Stimulated activated CD8-positive, alpha-beta memory T cell treated with anti-CD3 and anti-CD28 coated beads, Interleukin-4, amount 100 ng/mL, for 24 hours (primary cell): ENCODE measurements around the gene SLIT1.

Experiments used
- DNase-seq: peaks from one replicate; pipeline ENCODE4 v3.0.0-alpha.2; 2020; ENCODE audit warnings: low read depth

The SLIT1 gene

DNA sequence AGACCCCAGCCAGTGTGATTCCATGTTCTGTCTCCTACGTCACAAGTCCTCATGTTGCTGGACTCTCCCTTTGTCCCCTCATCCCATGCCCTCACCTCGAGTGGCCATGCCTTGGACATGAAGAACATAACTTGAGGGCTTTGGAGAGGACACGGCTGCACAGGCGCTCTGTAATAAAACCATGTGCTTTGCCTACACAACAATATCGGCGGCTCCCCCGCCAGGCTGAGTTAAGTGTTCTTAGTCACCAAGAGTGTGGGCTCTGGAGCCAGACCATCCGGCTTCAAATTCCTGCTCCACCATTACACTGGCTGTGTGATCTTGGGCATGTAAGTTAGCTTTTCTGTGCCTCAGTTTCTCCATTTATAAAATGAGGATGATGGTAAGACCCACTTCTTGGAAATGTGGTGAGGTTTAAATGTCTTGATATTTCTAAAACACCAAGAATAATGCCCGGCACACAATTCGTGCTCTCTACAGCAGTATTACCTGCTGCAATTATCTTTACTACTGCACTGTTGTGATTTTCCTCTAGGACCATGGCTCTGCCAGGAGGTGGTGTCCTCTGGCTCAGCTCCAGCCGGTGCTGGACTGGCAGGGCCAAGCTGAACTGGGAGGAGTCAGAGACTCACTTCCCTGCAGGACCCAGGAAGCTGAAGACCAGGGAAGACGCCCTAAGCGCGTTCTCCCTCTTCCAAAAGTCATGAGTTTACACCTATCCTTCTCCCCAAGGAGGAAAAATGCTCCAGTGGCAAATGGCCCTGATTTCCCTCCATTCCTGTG, 15.7 kb downstream of the SLIT1 start:
- DNase-seq = no peak

DNA sequence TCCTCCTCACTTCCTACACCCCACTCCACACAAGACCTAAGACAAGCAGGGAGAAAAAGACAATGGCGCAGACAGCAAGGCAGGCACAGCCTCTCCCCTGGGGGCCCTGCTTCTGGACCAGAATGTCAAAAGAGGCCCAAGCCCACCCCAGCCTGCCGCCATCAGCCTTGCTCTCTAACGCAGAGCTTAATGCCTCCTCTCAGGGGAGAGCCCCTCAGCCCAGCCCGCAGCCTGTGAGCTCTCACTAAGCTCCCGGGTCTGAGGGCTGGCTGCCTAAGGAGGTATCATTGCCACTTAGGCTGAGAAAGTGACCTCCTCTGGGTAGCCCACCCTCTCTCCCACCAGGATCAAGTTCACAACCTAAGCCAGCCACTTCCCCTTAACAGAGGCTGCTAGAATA, 16.7 kb downstream of the SLIT1 start:
- no peak for DNase-seq

DNA sequence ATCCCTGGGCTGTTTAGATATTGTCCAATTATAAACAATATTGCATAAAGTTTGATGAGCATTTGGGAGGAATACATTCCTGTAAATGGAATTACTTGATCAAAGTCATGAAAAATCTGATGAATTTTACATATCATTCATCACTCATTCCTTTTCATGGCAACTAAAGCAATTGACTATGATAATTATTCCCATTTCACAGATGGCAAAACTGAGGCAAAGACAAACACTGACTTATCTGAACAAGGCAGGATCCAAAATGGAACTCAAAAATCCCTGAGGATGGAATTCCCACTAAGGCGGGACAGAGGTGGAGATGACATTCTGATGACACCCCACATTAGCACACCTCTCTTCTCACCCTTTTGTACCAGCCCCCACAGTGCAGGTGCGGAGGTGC, 17.1 kb downstream of the SLIT1 start:
- no peak for DNase-seq

DNA sequence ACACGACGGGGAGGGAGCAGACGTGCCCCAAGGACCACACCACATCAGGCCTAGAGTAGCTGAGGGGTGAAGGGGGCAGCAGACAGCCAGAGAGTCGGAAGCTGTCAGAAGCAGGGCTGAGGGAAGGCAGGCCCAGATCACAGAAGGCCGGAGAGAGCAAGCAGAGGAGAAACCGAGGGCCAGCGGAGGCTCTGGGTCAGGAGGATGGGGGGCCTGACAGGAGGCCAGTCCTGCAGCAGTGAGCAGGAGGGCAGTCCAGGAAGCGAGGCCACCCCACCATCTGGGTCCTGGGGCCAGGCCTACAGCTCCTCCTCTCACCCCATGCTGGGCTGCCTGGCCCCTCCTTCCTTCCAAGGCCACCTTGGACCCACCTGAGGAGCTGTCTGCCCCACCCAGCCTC, 20.3 kb downstream of the SLIT1 start:
- no peak for DNase-seq

DNA sequence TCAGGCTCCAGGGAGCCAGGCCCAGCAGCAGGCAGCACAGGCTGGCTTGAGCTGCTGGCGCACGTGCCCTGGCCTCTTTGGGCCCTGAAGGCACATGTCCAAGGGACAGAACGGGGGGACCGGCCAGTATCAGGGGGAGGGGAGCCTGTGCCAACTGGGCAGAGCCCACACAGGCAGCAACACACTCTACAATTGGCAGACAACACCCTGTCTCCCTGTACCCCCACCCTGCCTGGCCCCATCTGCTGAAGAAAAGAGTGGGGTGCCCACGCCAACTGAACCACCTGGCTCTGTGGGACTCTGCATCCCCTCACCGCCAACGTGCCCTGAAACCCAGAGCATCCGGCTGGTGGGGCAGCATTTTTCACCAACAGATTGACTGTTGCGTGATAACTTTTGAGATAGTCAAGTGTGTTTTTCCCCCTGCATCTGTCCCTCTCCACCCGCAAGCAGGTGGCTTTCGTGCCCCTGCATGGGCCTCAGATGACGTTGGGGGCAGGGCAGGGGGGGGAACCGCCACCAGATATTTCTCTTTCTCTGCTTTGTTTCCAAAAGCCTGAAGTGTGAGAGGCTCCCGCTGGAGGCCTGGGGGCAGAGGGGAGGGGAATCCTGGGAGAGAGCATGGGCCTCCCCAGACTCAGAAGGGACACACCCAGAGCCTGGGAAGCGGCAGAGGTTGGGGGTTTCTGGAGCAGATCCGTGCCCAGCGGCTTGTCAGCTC, 21.8 kb downstream of the SLIT1 start:
- no peak for DNase-seq

DNA sequence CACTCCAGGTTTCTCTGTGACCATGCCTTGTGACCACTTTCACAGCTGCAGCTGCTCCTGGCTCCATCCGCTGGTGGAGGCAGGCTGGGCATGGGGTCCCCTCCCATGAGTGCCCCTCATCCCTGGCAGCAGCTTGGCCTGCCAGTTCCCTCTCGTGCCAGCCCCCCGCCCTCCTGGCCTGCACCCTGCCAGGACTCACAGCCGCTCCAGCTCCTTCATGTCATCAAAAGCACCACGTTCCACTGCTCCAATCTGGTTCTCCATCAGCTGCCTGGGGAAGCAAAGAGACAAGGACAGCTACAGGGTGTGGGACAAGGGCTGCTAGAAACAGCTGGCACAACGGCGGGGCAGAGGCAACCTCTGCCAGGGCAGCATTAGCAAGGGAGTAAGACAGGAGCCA, 22.6 kb downstream of the SLIT1 start:
- no peak for DNase-seq

DNA sequence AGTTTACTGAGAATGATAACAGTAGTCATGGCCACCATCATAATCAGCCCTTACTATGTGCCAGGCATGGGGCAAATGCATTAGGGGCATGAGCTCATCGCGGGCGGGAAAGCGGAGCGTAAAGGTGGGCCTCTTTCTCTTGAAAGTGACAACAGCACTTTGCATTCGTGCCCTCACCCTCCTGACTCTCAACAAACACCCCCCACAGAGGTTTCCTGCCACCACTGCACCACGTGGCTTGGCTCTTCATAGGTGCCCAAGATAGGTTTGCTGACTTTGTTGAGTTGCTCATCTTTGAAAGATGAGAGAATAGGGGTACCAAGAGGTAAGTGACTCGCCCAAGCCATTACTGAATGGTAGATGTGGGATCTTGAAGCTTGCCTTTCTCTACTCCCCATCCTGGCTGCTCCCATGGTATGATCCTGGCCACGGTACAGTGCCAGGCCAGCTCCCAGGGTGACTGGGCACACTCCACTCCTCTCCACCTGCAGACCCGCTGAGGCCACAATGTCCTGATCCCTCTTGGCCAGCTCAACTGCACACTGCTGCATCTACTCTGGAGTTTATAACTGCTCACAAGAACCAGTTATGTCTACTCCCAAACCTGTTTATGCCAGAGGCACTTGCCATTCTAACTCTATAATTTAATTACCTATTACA, 26.0 kb downstream of the SLIT1 start:
- DNase-seq = no peak

DNA sequence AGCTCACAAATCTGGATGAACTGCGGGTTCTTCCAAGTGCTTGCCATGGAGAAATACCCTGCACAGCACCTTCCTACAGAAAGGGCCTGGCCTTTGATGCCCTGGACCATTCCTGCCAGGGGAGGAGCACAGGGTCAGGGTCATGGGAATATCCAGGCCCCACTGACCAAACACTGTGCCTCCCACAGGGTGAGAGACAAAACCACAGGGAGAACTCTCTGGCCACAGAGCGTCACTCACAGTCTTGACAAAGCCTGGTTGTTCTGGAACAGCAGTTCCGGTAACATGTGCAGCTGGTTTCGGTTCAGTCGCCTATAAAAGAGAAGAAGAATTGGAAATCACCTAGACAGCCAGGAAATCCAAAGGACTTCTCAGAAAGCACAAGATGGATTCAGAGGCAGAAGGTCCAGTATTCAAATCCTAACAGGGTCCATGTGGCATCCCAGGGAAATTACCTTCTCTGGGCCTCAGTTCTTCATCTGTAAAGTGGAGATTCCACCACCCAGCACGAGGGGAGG, 28.1 kb downstream of the SLIT1 start:
- DNase-seq = no peak

DNA sequence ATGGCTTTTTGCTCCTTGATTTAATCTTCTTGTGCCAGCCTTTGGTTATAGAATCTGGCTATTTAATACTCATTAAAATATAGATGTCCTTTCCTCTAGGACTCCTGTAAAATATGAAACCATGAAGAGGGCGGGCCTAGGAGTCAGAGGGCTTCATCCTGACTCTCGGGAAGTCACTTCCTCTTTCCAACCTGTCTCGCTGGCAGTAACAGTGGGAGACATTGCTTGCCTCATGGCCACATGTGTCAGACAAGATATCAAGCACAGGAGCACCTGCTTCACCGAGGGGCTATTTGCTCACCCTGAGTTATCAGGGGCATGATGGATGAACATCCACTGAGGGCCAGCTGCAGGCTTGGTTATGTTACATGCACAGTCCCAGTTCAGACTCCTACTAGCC, 31.0 kb downstream of the SLIT1 start:
- no peak for DNase-seq

DNA sequence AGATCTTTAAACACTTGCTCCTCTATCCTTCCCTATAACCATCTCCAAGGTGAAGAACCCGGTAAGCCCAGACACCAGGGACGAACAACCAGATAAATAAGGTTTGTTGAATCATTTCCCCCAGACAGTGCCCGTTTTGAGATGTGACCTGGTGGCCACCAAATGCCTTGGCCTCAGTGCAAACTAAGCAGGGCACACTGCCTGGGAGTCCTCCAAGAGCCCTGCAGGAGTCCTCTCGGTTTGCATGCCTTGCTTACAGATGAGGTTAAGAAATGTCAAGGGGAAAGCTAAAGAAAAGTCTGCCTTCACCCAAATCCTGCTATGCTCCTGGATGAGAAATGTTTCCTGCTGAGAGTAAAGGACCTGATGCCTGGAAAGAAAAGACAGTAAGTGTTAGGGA, 31.6 kb downstream of the SLIT1 start:
- DNase-seq = no peak

DNA sequence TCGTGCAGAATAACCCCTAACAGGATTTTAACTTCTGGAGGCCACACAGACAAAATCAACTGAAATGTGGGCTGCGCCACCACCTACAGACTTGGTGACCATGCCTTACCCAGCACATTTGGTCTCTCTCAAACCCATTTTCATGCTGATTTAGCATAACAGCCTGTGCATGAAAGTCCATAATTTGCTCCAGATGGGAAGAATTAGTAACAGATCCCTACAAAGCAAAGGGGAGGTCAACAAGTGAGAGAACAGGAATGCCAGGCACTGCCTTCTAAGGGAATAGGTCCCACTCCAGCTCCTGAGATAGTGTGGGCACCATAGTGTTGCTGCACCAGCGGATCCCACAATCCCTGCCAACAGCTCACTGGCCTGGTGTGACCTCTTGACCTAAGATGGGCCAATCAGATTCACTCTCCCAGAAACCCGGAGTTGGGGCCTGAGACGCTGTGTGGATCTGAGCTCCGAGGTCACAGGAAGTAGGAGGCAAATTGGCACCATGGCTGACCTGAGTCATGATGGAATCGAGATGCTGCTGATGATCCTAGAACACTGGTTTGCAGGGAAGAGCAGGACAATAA, 32.4 kb downstream of the SLIT1 start:
- no peak for DNase-seq

DNA sequence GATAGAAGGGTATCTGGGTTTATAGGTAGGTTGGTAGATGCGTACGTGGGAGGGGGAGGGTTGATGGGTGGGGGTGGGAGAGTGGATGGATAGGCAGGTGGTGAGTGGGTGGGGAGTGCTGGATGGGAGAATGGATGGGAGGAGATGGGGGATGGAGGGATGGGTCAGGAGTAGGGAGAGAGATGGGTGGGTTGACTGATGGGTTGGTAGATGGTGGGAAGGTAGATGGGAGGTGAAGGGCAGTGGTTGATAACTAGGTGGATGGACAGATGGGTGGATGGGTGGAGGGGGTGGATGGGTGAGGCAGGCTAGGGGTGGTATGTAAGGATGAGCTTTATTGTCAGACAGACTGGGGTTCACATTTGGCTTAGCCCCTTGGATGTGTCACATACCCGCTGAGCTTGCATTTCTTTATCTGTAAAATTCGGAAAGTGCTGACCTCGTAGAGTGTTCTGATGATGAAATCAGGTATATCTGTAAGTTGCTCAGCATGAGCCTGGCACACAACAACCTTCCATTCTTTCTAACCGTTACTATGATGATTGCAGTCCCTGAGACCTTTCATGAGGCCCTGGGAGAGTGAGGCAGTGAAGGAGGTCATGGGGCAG, 34.3 kb downstream of the SLIT1 start:
- no peak for DNase-seq

DNA sequence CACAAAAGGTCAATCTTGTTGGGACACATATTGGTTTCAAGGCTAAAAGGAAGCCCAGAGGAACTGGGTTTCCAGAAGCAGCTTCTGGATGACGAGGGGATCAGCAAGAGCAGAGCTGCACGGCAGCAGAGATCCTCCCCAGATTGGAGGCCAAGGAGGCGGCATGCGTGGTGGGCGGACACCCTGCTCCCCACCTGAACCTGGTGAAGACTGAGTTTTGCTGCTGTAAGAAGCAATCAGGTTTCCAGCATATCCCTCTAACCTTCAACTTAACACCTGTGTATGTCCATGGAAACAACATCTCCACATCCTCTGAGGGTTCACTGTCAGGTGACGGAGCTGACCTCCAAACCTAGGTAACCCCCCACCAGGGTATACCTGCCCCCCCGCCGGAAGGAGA, 35.1 kb downstream of the SLIT1 start:
- DNase-seq = no peak

DNA sequence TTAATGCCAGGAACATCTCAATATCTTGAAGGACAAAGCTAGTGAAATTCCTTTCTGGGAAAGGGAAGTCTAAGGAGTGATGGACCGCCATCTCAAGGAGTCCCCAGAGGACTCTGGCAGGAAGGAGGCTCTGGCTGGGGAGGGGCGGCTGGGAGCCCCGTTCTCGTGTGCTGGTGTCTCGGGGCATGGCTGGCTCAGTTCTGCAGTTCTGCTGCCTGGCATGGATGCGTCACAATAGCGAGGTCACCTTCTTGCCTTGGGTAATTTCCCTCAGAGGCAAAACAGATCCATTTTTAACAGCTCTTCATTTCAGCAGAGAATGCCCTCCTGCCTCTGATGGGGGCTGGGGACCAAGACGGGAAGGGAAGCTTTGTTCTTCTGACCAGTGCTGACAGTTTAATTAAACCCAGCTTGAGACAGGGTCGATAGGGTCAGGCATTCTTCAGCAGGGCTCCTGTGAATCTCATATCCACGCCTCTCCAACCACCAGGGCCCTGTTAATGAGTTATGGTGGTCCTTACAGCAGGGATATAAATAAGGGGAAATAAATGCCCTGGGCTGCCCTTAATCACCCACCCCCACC, 35.7 kb downstream of the SLIT1 start:
- DNase-seq = no peak

DNA sequence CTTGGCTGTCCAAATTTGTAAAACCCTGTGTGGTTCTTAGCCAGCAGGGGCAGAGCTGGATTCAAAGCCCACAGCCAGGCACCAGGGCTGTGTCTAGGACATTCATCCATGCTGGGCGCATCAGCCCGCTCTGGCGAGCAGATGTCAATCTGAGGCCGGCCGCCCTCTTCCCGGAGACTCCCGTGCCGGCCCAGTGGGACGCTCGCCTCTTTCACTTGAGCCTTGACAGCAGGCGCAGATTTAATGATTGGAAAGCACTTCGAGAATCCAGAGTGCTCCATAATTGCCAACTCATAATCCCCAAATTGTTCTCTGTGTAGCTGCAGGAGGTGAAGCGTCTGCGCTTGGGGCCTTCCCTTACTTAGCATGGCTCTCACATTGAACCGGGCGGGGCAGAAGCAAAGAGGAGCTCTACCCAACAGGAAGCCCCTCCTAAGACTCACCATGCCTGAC, 36.7 kb downstream of the SLIT1 start:
- no peak for DNase-seq

DNA sequence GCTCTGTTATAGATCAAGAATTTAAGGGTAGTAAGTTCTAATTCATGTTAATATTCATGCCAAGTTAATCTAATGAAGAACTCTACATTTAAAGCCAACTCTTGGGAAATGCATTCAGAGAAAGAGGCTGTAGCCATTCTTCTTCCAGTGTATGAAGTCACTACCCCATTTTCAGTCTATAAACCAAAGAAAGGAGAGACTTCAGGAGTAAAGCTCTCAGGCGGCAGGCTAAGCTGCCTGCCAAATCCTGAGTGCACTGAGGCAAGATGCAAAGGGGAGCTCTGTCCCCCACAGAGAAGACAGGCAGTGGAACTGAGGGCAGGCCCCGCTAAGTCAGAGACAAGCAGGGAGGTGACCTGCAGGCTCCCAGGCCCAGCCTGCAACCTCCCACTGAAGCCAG, 41.5 kb downstream of the SLIT1 start:
- no peak for DNase-seq

DNA sequence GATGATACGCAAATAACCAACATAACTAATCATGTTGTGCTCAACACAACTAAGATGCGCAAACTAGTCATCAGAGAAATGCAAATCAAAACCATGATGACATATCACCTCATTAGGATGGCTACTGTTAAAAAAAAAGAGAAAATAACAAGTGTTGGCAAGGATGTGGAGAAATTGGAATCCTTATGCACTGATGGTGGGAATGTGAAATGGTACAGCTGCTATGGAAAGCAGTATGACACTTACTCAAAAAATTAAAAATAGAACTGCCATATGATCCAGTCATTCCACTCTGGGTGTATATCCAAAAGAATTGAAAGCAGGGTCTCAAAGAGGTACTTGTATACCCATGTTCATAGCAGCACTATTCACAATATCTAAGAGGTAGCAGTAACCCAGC, 42.9 kb downstream of the SLIT1 start:
- DNase-seq = no peak

DNA sequence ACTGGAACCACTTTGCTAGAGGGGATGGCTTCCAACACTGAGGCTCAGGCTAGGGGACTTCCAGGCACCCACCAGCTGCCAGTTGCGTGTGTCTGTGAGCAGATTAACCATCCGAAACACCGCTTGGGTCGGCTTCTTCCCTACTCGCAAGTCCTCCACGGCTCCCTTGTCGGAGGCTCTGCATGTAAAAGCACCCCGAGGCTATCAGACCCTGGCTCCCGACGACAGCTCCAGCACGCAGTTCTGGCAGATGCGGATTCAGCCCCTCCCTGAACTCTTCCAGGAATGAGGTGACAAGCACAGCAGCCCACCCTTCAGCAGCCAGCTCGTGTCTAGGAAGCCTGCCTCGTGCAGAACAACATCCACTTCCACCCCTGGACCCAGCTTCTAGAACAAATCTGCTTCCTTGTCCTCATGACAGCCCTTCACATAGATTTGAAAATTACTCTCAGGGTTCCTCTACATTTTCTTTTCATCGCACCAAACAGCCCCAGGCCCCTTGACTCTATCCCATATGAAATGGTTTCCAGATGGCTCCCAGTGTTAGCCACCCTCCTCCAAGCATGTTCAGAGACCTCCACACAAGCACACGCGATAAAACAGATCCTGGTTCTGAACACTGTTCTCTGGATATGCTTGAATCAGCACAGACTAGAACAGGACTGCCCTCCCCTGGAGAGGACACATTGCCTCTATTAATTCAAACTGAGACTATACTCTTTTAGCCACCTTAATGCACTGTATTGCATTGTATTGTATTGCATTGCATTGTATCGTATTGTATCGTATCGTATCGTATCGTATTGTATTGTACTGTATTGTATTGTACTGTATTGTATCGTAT, 44.6 kb downstream of the SLIT1 start:
- no peak for DNase-seq

DNA sequence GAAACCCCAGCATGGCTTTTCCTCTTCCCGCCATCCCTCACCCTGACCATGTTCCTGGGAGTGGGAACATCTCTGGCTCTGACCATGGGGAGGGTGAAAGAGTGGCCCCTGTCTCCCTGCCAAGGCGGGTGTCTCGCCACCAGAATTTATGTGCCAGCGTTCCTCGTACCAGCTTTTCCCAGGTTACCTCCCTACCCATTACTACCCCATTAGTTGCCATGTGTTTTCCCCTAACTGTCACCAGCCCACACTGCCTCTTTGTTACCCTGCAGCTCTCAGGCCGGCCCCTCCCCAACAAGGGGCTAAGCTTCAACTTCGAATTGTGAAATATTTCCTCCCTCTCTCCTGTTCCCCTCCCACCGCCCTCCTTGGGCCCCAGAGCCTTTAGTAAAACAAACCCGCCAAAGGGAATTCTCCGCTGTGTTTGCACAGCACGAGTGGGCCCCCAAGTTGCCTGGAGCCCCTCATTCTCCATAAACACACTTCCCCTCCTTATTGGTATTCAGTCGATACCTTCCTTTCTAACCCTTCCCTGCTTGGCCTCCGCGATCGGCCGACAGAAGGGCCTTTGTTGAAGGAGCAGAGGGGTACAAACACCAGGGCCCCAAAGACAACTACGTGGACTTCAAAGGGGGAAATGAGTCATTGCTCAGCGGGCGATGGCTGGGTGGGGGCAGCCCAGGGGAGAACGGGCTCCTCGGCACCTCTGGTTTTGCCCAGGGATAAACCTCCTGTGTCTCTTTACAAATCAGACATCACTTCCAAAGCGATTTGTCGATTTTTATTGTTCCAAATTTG, 45.5 kb downstream of the SLIT1 start:
- DNase-seq = no peak

DNA sequence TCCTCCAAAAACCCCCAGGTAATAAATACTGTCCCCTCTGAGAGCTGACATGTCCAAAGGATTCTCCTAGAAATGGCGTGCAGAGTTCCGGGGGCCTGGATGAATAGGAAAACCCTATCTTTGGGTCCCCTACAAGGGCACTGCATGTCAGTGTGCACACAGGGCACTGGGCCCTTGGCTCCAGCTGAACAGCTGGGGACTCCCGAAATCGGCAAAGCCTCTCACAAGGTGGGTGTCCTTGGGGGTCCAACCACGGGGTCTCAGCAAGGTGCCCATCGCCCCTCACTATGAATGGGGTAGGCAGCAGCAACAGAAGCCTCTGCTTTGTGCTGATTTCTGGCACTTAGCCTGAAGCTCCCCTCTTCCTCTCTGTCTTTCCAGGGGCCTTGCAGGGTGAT, 46.1 kb downstream of the SLIT1 start:
- DNase-seq = no peak
